Activated CD4-positive, alpha-beta T cell treated with anti-CD3 and anti-CD28 coated beads for 36 hours (primary cell): ENCODE measurements around the gene NSL1. TPM values are rescaled to one million over a fixed set of nuclear protein-coding genes. Genes with fewer than 3 reads are reported as not detected.

Experiments
- ATAC-seq: fragments of 200-7000 bp; cut with Tn5 transposase; one replicate; pipeline ENCODE4 v1.10.0; 2021; ENCODE audit warnings: mild to moderate bottlenecking, moderate library complexity
- CTCF ChIA-PET: fragments of 350-600 bp; sonication (Branson Sonifier 250); formaldehyde crosslinking; loops from one replicate; lab custom pipeline; 2021; ENCODE audit warnings: antibody characterized with exemption; lab: Charles Lee
- POLR2A ChIA-PET: fragments of 350-600 bp; sonication (Branson Sonifier 250); formaldehyde crosslinking; loops from one replicate; lab custom pipeline; 2021; ENCODE audit warnings: antibody characterized with exemption, inconsistent platforms; lab: Charles Lee
- DNase-seq: peaks from one replicate; pipeline ENCODE4 v3.0.0-alpha.2; 2020
- H3K27ac Mint-ChIP-seq: one replicate; pipeline ENCODE4 v1.8.0; 2021; ENCODE audit warnings: mixed read lengths
- H3K27me3 Mint-ChIP-seq: one replicate; pipeline ENCODE4 v1.8.0; 2021; ENCODE audit warnings: mixed read lengths
- H3K36me3 Mint-ChIP-seq: one replicate; pipeline ENCODE4 v1.8.0; 2021; ENCODE audit warnings: low read depth, mixed read lengths
- H3K4me1 Mint-ChIP-seq: one replicate; pipeline ENCODE4 v1.8.0; 2021; ENCODE audit warnings: mixed read lengths
- H3K4me3 Mint-ChIP-seq: one replicate; pipeline ENCODE4 v1.8.0; 2021; ENCODE audit warnings: mild to moderate bottlenecking, moderate library complexity, mixed read lengths
- H3K9me3 Mint-ChIP-seq: one replicate; pipeline ENCODE4 v1.8.0; 2021; ENCODE audit warnings: low read depth, mixed read lengths
- intact Hi-C, 2 experiments: fragments of 100-400 bp; cut with DNase I in 1 of 2; cut with micrococcal nuclease in 1 of 2; formaldehyde crosslinking; loops; one replicate each; pipeline versions ENCODE4 v1.14.2 to v1.15.1; 2022 to 2024; cut with DNase I, micrococcal nuclease
- total RNA-seq, 2 experiments: library from RNA; stranded (reverse); gene quantifications; one replicate each; pipeline ENCODE4 v1.2.3, GENCODE V29; 2021

NSL1 gene
- total RNA-seq, 2 experiments from 2014 or later, result 39.2 to 40.9 TPM

- intact Hi-C loops, result loop anchor here (1.0 to 10.0 kb wide), 12 partner anchors 34 to 296 kb away; partner anchors contain the start of genes ATF3 (in 1 of the 2), FLVCR1 (in 1 of the 2), NSL1 (in 1 of the 2) and TATDN3 (in 1 of the 2)
- Mint-ChIP-seq H3K27ac (peak overlapping the region; percentile 88), H3K4me3 (peak overlapping the region; percentile 77), H3K36me3 (peaks cover 35% of the 10 kb centered on the region), H3K4me1 (peaks cover 57% of the 10 kb centered on the region), H3K9me3 (no peaks in the 10 kb centered on the region), H3K27me3 (peaks cover 5% of the 10 kb centered on the region)
- peak; percentile 82 for DNase-seq
- CTCF ChIA-PET, result interaction anchor here (0.5 to 3.0 kb wide), 20 partner anchors 20 to 353 kb away, joined by 3 to 11 read pairs (median 4); partner anchors contain the start of genes NSL1 and TATDN3
- ATAC-seq, result peak; percentile 68
- POLR2A ChIA-PET, result interaction anchor here (0.6 to 1.5 kb wide), 5 partner anchors 21 to 226 kb away, joined by 3 to 8 read pairs (median 3); partner anchors contain the start of gene ATF3
Measured at GRCh38 chr1:212699104-212699624, 92.4 kb downstream of the NSL1 start.

GRCh38 chr1:212698467-212699103, 93.0 kb downstream of the NSL1 start:
- POLR2A ChIA-PET, result interaction anchor here (0.6 to 1.5 kb wide), 4 partner anchors 20 to 226 kb away, joined by 3 to 5 read pairs (median 3); partner anchors contain the start of gene ATF3
- Mint-ChIP-seq H3K27ac (peak overlapping the region; percentile 63), H3K4me1 (peaks cover 51% of the 10 kb centered on the region), H3K36me3 (peaks cover 41% of the 10 kb centered on the region), H3K27me3 (peaks cover 5% of the 10 kb centered on the region), H3K4me3 (peak overlapping the region; percentile 77), H3K9me3 (no peaks in the 10 kb centered on the region)
- intact Hi-C loops, result loop anchor here (1.0 to 10.0 kb wide), 12 partner anchors 33 to 296 kb away; partner anchors contain the start of genes ATF3 (in 1 of the 2), FLVCR1 (in 1 of the 2), NSL1 (in 1 of the 2) and TATDN3 (in 1 of the 2)
- CTCF ChIA-PET, result interaction anchor here (0.5 to 3.0 kb wide), 22 partner anchors 19 to 353 kb away, joined by 3 to 11 read pairs (median 4); partner anchors contain the start of genes NSL1 and TATDN3
- DNase-seq, result no peak
- ATAC-seq, result peak; percentile 3

DNA sequence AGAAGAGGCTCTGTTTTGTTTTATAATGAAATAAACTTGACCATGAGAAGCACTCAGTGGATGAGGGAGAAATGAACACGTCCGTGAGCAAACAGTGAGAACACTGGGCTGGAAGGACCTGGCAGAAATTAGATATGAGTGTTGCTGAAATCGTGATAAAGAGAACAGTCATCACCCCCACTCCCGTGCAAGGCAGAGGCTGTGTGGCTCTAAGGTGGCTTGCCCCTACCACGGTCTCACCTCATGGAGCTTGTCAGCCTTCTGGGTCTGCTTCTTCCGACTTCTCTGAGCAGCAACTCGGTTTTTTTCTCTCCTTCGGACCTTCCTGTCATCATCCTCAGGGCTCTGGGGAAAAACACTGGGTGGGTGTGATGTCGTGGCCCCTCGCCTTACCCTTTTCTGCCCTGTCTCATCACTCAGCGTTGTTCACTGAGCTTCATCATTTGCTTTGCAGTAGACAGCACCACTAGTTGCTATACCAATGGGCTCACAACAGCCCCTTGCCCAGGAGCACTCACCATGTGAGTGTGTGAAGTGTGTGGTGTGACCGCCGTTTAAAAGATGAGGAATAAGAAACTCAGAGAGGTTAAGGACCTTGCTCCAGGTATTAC, 94.8 kb downstream of the NSL1 start:
- Mint-ChIP-seq H3K9me3 (no peaks in the 10 kb centered on the region), H3K27me3 (peaks cover 5% of the 10 kb centered on the region), H3K36me3 (peaks cover 51% of the 10 kb centered on the region), H3K4me1 (peaks cover 45% of the 10 kb centered on the region), H3K27ac (peak overlapping the region; percentile 87), H3K4me3 (peak overlapping the region; percentile 77)
- ATAC-seq (no peak), DNase-seq (no peak)
- ChIA-PET CTCF (interaction anchor here (0.9 to 3.0 kb wide), 7 partner anchors 17 to 240 kb away, joined by 3 to 11 read pairs (median 6); no protein-coding TSS in a partner anchor), POLR2A (interaction anchor here (0.5 to 0.7 kb wide), 4 partner anchors 19 to 761 kb away, joined by 3 to 4 read pairs (median 3); no protein-coding TSS in a partner anchor)
- intact Hi-C loops, result loop anchor here in 1 of 2 experiments (10.0 kb wide), 1 partner anchor 298 kb away; no protein-coding TSS in a partner anchor

GRCh38 chr1:212692774-212693644, 98.6 kb downstream of the NSL1 start:
- Mint-ChIP-seq H3K27ac (peak overlapping the region; percentile 10), H3K9me3 (no peaks in the 10 kb centered on the region), H3K27me3 (no peaks in the 10 kb centered on the region), H3K4me3 (no peak overlapping the region), H3K4me1 (peaks cover 36% of the 10 kb centered on the region), H3K36me3 (peaks cover 58% of the 10 kb centered on the region)
- ATAC-seq, result no peak
- DNase-seq, result no peak
- CTCF ChIA-PET, result interaction anchor here (0.7 to 1.8 kb wide), 7 partner anchors 9 to 236 kb away, joined by 3 to 4 read pairs (median 4); no protein-coding TSS in a partner anchor
- intact Hi-C loops, result loop anchor here in 1 of 2 experiments (10.0 kb wide), 1 partner anchor 302 kb away; no protein-coding TSS in a partner anchor
- POLR2A ChIA-PET, result interaction anchor here (0.6 to 0.8 kb wide), 3 partner anchors 14 to 76 kb away, joined by 3 to 5 read pairs (median 3); no protein-coding TSS in a partner anchor

GRCh38 chr1:212691561-212692071, 100.0 kb downstream of the NSL1 start:
- Mint-ChIP-seq H3K9me3 (no peaks in the 10 kb centered on the region), H3K4me1 (peaks cover 24% of the 10 kb centered on the region), H3K4me3 (no peak overlapping the region), H3K27ac (peak overlapping the region; percentile 60), H3K27me3 (no peaks in the 10 kb centered on the region), H3K36me3 (peaks cover 56% of the 10 kb centered on the region)
- POLR2A ChIA-PET, result interaction anchor here (0.9 kb wide), 1 partner anchor 13 kb away, joined by 4 read pairs; no protein-coding TSS in a partner anchor
- peak; percentile 87 for ATAC-seq
- CTCF ChIA-PET, result interaction anchor here (0.9 to 1.8 kb wide), 2 partner anchors 23 to 26 kb away, joined by 3 to 4 read pairs; no protein-coding TSS in a partner anchor
- intact Hi-C loops, result loop anchor here (1.0 to 10.0 kb wide), 3 partner anchors 8 to 303 kb away; no protein-coding TSS in a partner anchor
- DNase-seq, result peak; percentile 68

- Mint-ChIP-seq H3K4me1 (peaks cover 18% of the 10 kb centered on the region), H3K36me3 (peaks cover 54% of the 10 kb centered on the region), H3K4me3 (no peak overlapping the region), H3K27ac (no peak overlapping the region), H3K27me3 (no peaks in the 10 kb centered on the region), H3K9me3 (no peaks in the 10 kb centered on the region)
- ATAC-seq (no peak), DNase-seq (no peak)
- ChIA-PET CTCF (interaction anchor here (0.5 to 0.9 kb wide), 2 partner anchors 26 to 272 kb away, joined by 3 read pairs; no protein-coding TSS in a partner anchor), POLR2A (interaction anchor here (0.9 kb wide), 1 partner anchor 12 kb away, joined by 4 read pairs; no protein-coding TSS in a partner anchor)
- intact Hi-C loops, result loop anchor here (1.0 to 10.0 kb wide), 3 partner anchors 8 to 304 kb away; no protein-coding TSS in a partner anchor
Measured at GRCh38 chr1:212690816-212691403, 100.7 kb downstream of the NSL1 start.

- H3K27ac Mint-ChIP-seq, result no peak overlapping the region
- H3K4me1 Mint-ChIP-seq, result peaks cover 18% of the 10 kb centered on the region
- H3K36me3 Mint-ChIP-seq, result peaks cover 54% of the 10 kb centered on the region
- CTCF ChIA-PET, result no interaction called here
- no peak overlapping the region for H3K4me3 Mint-ChIP-seq
- intact Hi-C loops, result loop anchor here in 1 of 2 experiments (10.0 kb wide), 1 partner anchor 305 kb away; no protein-coding TSS in a partner anchor
- no peaks in the 10 kb centered on the region for H3K27me3 Mint-ChIP-seq
- H3K9me3 Mint-ChIP-seq, result no peaks in the 10 kb centered on the region
- DNase-seq (no peak), ATAC-seq (no peak)
- POLR2A ChIA-PET, result interaction anchor here (0.5 kb wide), 1 partner anchor 75 kb away, joined by 4 read pairs; no protein-coding TSS in a partner anchor
Measured at GRCh38 chr1:212689758-212690529, 101.6 kb downstream of the NSL1 start.

DNA sequence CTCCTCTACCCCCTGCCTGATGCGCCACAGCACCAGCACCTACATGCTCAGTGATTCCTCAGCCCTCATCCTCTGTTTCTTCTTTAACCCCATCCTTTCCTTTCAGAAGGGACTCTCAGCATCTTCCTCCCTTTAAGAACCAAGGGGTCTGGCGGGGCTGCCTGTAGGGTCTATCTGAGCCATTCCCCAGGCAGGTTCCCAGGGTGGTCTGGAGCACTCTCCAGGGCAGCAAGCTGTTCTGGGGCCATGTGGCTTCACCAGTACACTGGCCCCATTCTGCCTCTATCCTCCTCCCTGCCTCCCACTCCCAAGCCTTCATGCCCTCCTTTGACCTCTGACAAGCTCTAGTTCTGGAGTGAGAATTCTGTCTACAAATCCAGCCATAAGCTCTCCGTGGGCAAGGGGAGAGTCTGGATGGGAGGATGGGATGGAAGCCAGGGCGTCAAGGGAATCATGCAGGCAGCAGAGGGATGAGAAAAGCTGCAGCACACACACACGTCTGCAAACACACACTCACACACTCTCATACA, 102.3 kb downstream of the NSL1 start:
- no peak overlapping the region for H3K4me3 Mint-ChIP-seq
- DNase-seq (no peak), ATAC-seq (no peak)
- intact Hi-C loops, result no loop called here
- H3K4me1 Mint-ChIP-seq, result peaks cover 18% of the 10 kb centered on the region
- H3K36me3 Mint-ChIP-seq, result peaks cover 50% of the 10 kb centered on the region
- H3K27ac Mint-ChIP-seq, result no peak overlapping the region
- H3K27me3 Mint-ChIP-seq, result no peaks in the 10 kb centered on the region
- H3K9me3 Mint-ChIP-seq, result no peaks in the 10 kb centered on the region
- ChIA-PET CTCF (interaction anchor here (1.1 to 1.3 kb wide), 2 partner anchors 14 to 72 kb away, joined by 3 read pairs; no protein-coding TSS in a partner anchor), POLR2A (interaction anchor here (1.0 kb wide), 1 partner anchor 81 kb away, joined by 4 read pairs; the partner anchor contains the start of gene ATF3)
